Measurements from ENCODE around the gene GPC5. TPM values are rescaled to one million over a fixed set of nuclear protein-coding genes. Genes with fewer than 3 reads are reported as not detected.
A peak's percentile ranks its signal among the peaks of the same experiment; 100 is the strongest.
"Not testable (repeated sequence)": the region's sequence is repeated elsewhere in the genome, so short reads cannot be mapped to it uniquely, and the experiment has no call there.

The GPC5 gene
- total and polyA plus RNA-seq, 2 donors (not counting 3 experiments of a cell fraction or from before 2014, with no cell fraction given) = 0.59 to 0.97 TPM

DNA sequence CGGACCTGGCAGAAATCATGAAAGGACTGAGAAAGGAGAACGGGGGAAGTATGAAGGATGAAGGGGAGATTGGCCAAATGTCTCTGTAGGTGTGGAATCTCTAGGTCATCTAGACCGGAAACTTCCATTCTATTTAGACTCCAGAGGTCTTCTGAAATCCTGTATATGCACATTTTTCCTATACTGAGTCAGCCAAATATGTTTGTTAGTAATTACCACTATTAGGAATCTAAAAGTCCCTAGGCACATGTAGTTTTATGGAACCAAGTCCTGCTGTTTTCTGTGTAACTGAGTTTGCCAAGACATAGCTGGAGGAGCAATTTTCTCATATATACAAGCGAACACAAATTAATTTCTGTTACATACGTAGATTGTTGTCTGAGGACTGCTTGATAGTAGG lies 498.1 kb downstream of the GPC5 start:
- Histone ChIP-seq H3K9ac (replicated peaks; ENCODE audit: extremely low read depth, insufficient read depth, low read length) (no peak overlapping the region), H3K9me1 (replicated peaks; ENCODE audit: control insufficient read depth, extremely low read depth, insufficient read depth, low read length) (no peaks in the 10 kb centered on the region), H3K27ac (ENCODE audit: insufficient read depth, low read depth, low read length) (peak overlapping the region; percentile 53), H3K79me2 (ENCODE audit: control insufficient read depth, insufficient read depth, low read length) (no peaks in the 10 kb centered on the region), H3K4me2 (ENCODE audit: insufficient read depth, low read length) (peak overlapping the region; percentile 71), H2AFZ (ENCODE audit: low read depth, low read length) (no peak overlapping the region), H3K4me3 (replicated peaks in 1 of 3; ENCODE audit: insufficient read depth in 1 of 3, low read depth in 1 of 3, low read length in 3 of 3) (no peak overlapping the region), H3K36me3 (ENCODE audit: control insufficient read depth in 2 of 2, extremely low read depth in 1 of 2, insufficient read depth in 2 of 2, low read length in 2 of 2) (no peaks in the 10 kb centered on the region), H3K4me1 (ENCODE audit: control insufficient read depth, extremely low read depth, insufficient read depth, low read length) (peaks cover 9% of the 10 kb centered on the region), H3K9me3 (replicated peaks; ENCODE audit: control insufficient read depth, insufficient read depth, low read length) (no peaks in the 10 kb centered on the region), H4K20me1 (replicated peaks; ENCODE audit: control insufficient read depth, extremely low read depth, insufficient read depth, low read length) (no peaks in the 10 kb centered on the region), H3K27me3 (ENCODE audit: control insufficient read depth in 2 of 2, insufficient read depth in 2 of 2, low read length in 2 of 2) (no peaks in the 10 kb centered on the region)
- dilution Hi-C loops (cut with MboI; ENCODE audit: extremely low pct_ligation_motif_present, low sequenced_read_pairs) = no loop called here
- POLR2A ChIA-PET = interaction anchor here (1.3 kb wide), 1 partner anchor 11 kb away, joined by 3 read pairs; no protein-coding TSS in a partner anchor
- no TSS peak for BruUV-seq (replicated peaks)
- CTCF ChIA-PET = no interaction called here
- FAIRE-seq = peak; percentile 68
- peak; percentile 46 for DNase-seq (ENCODE audit: low read depth, low spot score)
- intact Hi-C loops (cut with micrococcal nuclease) = loop anchor here (1.0 kb wide), 1 partner anchor 8 kb away; no protein-coding TSS in a partner anchor
- TF ChIP-seq POLR2A (IDR thresholded peaks at IDR 0.05; ENCODE audit: low read depth, low read length) = no peak
- peak; percentile 11 for TF ChIP-seq FOS (IDR thresholded peaks at IDR 0.05; ENCODE audit: borderline replicate concordance, insufficient read depth, low read length)
- TF ChIP-seq JUN (IDR thresholded peaks at IDR 0.05; ENCODE audit: borderline replicate concordance, insufficient read depth, insufficient read length, low read depth) = peak; percentile 25
- no peak for TF ChIP-seq MAX (IDR thresholded peaks at IDR 0.05; ENCODE audit: insufficient read depth, insufficient read length)
- TF ChIP-seq MYC (IDR thresholded peaks at IDR 0.05; ENCODE audit: low read depth, low read length) = no peak
- TF ChIP-seq GATA2 (IDR thresholded peaks at IDR 0.05; ENCODE audit: insufficient read depth, insufficient read length, low read depth, low read length) = peak; percentile 68
- no peak for TF ChIP-seq POLR2AphosphoS5 (IDR thresholded peaks at IDR 0.05; ENCODE audit: insufficient read depth, low read depth, low read length)

DNA sequence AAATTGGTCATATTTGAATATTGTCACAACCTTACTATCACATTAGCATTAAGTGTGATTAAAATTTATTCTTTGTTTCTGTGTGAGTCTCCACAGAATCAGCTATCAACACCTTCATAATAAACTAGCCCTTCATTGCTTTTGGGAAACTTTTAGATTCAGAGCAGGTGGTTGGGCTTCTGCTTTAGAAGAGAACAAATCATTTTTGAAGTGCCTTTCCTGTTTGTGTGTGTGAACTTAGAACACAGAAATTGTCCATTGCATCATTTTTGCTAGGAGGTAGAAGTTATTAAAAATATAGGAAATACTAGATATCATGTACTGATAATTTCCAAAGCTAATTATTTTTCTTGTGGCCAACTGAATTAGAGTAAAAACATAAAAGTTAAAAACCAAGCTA lies 500.6 kb downstream of the GPC5 start:
- H3K4me2 ChIP-seq (ENCODE audit: insufficient read depth, low read length); intact Hi-C loops (cut with micrococcal nuclease); H2AFZ ChIP-seq (ENCODE audit: low read depth, low read length); H3K9me3 ChIP-seq (replicated peaks; ENCODE audit: control insufficient read depth, insufficient read depth, low read length); H3K9me1 ChIP-seq (replicated peaks; ENCODE audit: control insufficient read depth, extremely low read depth, insufficient read depth, low read length); DNase-seq (ENCODE audit: low read depth, low spot score); H3K4me1 ChIP-seq (ENCODE audit: control insufficient read depth, extremely low read depth, insufficient read depth, low read length); H3K79me2 ChIP-seq (ENCODE audit: control insufficient read depth, insufficient read depth, low read length); dilution Hi-C loops (cut with MboI; ENCODE audit: extremely low pct_ligation_motif_present, low sequenced_read_pairs); H3K36me3 ChIP-seq (ENCODE audit: control insufficient read depth in 2 of 2, extremely low read depth in 1 of 2, insufficient read depth in 2 of 2, low read length in 2 of 2); POLR2A ChIA-PET; FAIRE-seq; H3K27ac ChIP-seq (ENCODE audit: insufficient read depth, low read depth, low read length); H3K4me3 ChIP-seq (replicated peaks in 1 of 3; ENCODE audit: insufficient read depth in 1 of 3, low read depth in 1 of 3, low read length in 3 of 3); H4K20me1 ChIP-seq (replicated peaks; ENCODE audit: control insufficient read depth, extremely low read depth, insufficient read depth, low read length); H3K27me3 ChIP-seq (ENCODE audit: control insufficient read depth in 2 of 2, insufficient read depth in 2 of 2, low read length in 2 of 2); H3K9ac ChIP-seq (replicated peaks; ENCODE audit: extremely low read depth, insufficient read depth, low read length); BruUV-seq (replicated peaks): not testable (repeated sequence)
- CTCF ChIA-PET = interaction anchor here (1.0 kb wide), 1 partner anchor 12 kb away, joined by 3 read pairs; no protein-coding TSS in a partner anchor

All from endothelial cell of umbilical vein (primary cell).